Fibroblast of lung (primary cell): ENCODE measurements around the gene TP53I11. TPM values are rescaled to one million over a fixed set of nuclear protein-coding genes. Genes with fewer than 3 reads are reported as not detected.

Experiments
- DNase-seq, 2 donors: peaks; one replicate each; pipeline versions ENCODE4 v3.0.0 to v3.0.0-alpha.2; 2010; ENCODE audit warnings: low read depth in 2 of 2
- H2AFZ ChIP-seq: 2 replicates; pipeline ENCODE4 v1.5.1; 2012; ENCODE audit warnings: low read length, control low read depth, inconsistent platforms
- H3K27ac ChIP-seq: 2 replicates; pipeline ENCODE4 v1.5.1; 2011; ENCODE audit warnings: low read length, control low read depth; ENCODE audit not compliant: insufficient read depth
- H3K27me3 ChIP-seq: 2 replicates; pipeline ENCODE4 v1.5.1; 2011; ENCODE audit warnings: mild to moderate bottlenecking, low read length; ENCODE audit not compliant: control insufficient read depth, insufficient read depth
- H3K36me3 ChIP-seq: 2 replicates; pipeline ENCODE4 v1.5.1; 2011; ENCODE audit warnings: low read length; ENCODE audit not compliant: control insufficient read depth, insufficient read depth
- H3K4me1 ChIP-seq: 2 replicates; pipeline ENCODE4 v1.5.1; 2011; ENCODE audit warnings: low read length; ENCODE audit not compliant: control insufficient read depth, insufficient read depth; ENCODE audit errors: extremely low read depth
- H3K4me2 ChIP-seq: 2 replicates; pipeline ENCODE4 v1.5.1; 2011; ENCODE audit warnings: low read length, control low read depth; ENCODE audit not compliant: insufficient read depth; ENCODE audit errors: extremely low read depth
- H3K4me3 ChIP-seq, 4 experiments: fragments of 200-600 bp in 1 of 4; sonication (generic) in 1 of 4; replicated peaks in 1 of 4; 2 replicates each; pipeline ENCODE4 v1.5.1; 2011 to 2016; ENCODE audit warnings: low read length in 4 of 4, low read depth in 3 of 4, mild to moderate bottlenecking in 3 of 4, control low read depth in 2 of 4, inconsistent platforms in 1 of 4, mixed read lengths in 1 of 4; ENCODE audit not compliant: insufficient read depth in 1 of 4; ENCODE audit errors: control extremely low read depth in 1 of 4
- H3K79me2 ChIP-seq: 2 replicates; pipeline ENCODE4 v1.5.1; 2012; ENCODE audit warnings: mild to moderate bottlenecking, low read length, inconsistent platforms; ENCODE audit not compliant: control insufficient read depth, insufficient read depth
- H3K9ac ChIP-seq: 2 replicates; pipeline ENCODE4 v1.5.1; 2011; ENCODE audit warnings: mild to moderate bottlenecking, low read length, control low read depth; ENCODE audit not compliant: insufficient read depth
- H3K9me3 ChIP-seq: 2 replicates; pipeline ENCODE4 v1.5.1; 2012; ENCODE audit warnings: low read depth, low read length; ENCODE audit not compliant: control insufficient read depth, insufficient read depth
- H4K20me1 ChIP-seq: 2 replicates; pipeline ENCODE4 v1.5.1; 2011; ENCODE audit warnings: low read length; ENCODE audit not compliant: control insufficient read depth, insufficient read depth; ENCODE audit errors: extremely low read depth
- EZH2 ChIP-seq: IDR thresholded peaks from 2 replicates; pipeline ENCODE4 v1.5.1; 2012; ENCODE audit warnings: low read length, control low read depth, mild to moderate bottlenecking; ENCODE audit errors: missing control alignments
- polyA plus RNA-seq, 2 donors: library from polyadenylated mRNA; depleted of rRNA in 1 of 2; stranded (reverse) in 1 of 2; unstranded in 1 of 2; fragments of >200 nt; gene quantifications; 2 replicates each; pipeline ENCODE4 v1.2.1, GENCODE V29; 2011 to 2012; ENCODE audit warnings: missing spikeins in 1 of 2
- total RNA-seq: library from RNA; depleted of rRNA; stranded (reverse); fragments of >200 nt; gene quantifications from 2 replicates; pipeline ENCODE4 v1.2.1, GENCODE V29; 2014
- TF ChIP-seq, protein P1 (sequence below), 2 donors: IDR thresholded peaks in 1 of 2; conservative IDR thresholded peaks in 1 of 2; 1 replicate in 1 of 2; 2 replicates in 1 of 2; pipeline ENCODE4 v1.5.1; 2011 to 2012; ENCODE audit warnings: low read length in 2 of 2, control low read depth in 1 of 2, inconsistent platforms in 1 of 2, low read depth in 1 of 2, mild to moderate bottlenecking in 1 of 2

The TP53I11 gene
- total and polyA plus RNA-seq, 2 donors (not counting 1 experiment from before 2014, with no cell fraction given) = 53.2 to 54.0 TPM

DNA sequence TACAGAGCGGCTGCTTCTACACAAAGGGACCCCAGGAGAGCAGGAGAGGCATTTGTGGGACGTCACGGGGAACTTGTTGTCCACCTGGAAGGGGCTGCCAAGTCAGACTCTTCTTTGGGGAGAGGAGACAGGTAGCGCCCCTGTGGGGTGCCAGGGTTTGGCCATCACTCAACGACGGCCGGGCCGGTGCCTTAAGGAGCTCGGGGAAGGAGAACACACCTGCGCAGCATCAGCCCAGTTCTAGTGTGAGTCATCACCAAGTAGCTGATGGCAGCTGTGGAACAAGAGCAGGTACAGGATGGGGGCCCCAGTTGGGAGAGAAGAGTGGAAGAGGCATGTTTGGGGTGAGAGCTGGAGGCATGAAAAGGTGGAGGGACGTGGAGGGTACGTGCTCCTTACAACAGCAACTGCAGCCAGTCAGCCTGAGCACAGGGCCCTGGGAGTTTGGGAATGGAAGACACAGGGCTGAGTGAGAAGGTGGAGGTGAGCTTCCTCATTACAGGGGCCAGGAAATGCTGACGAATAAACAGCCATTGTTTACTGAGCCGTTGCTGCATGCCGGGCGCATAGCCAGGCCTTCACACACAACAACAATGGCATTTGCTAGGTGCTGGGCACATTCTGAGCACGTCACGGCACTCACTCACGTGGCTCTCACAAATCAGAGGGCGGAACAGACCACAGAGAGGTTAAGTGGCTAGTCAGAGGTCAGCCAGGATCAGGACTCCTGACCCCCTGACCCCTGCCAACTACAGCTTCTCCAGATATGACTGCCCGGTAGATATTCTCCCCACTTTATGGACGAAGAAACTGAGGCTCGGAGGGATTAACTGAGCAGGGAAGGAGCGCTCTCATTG lies 29.1 kb upstream of the TP53I11 start:
- Histone ChIP-seq H3K27ac (no peak overlapping the region), H3K79me2 (no peaks in the 10 kb centered on the region), H3K36me3 (no peaks in the 10 kb centered on the region), H4K20me1 (no peaks in the 10 kb centered on the region), H3K9me3 (no peaks in the 10 kb centered on the region), H3K27me3 (peaks cover 6% of the 10 kb centered on the region), H3K4me1 (peaks cover 6% of the 10 kb centered on the region), H3K4me3 (no peak overlapping the region), H2AFZ (no peak overlapping the region), H3K4me2 (no peak overlapping the region), H3K9ac (no peak overlapping the region)
- no peak for DNase-seq
- TF ChIP-seq EZH2 = no peak
- TF ChIP-seq, protein P1, sequence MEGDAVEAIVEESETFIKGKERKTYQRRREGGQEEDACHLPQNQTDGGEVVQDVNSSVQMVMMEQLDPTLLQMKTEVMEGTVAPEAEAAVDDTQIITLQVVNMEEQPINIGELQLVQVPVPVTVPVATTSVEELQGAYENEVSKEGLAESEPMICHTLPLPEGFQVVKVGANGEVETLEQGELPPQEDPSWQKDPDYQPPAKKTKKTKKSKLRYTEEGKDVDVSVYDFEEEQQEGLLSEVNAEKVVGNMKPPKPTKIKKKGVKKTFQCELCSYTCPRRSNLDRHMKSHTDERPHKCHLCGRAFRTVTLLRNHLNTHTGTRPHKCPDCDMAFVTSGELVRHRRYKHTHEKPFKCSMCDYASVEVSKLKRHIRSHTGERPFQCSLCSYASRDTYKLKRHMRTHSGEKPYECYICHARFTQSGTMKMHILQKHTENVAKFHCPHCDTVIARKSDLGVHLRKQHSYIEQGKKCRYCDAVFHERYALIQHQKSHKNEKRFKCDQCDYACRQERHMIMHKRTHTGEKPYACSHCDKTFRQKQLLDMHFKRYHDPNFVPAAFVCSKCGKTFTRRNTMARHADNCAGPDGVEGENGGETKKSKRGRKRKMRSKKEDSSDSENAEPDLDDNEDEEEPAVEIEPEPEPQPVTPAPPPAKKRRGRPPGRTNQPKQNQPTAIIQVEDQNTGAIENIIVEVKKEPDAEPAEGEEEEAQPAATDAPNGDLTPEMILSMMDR (conservative IDR thresholded peaks at IDR 0.05 in 1 of 2, IDR thresholded peaks at IDR 0.05 in 1 of 2; ENCODE audit: low read depth in 1 of 2, low read length in 2 of 2) = no peak

DNA sequence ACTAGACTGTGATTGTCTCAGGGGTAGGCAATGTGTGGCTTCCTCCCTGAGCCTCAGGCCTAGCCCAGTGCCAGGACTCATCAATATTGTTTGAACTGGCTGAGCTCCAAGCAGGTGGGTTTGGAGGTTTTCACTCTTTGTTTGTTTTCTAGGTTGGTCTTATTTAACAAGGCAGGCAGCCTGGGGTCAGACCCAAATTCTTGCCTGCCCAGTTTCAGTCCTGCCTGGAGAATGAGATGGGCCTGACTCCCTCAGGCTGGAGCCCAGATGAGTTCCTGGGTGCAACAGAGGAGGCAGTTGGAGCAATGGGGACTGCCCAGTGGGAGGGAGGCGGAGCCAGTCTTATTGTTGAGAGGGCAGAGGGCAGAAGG lies 28.3 kb upstream of the TP53I11 start:
- Histone ChIP-seq H3K27ac (no peak overlapping the region), H3K9ac (no peak overlapping the region), H3K4me1 (peaks cover 6% of the 10 kb centered on the region), H3K4me3 (no peak overlapping the region), H3K36me3 (no peaks in the 10 kb centered on the region), H3K79me2 (no peaks in the 10 kb centered on the region), H3K4me2 (no peak overlapping the region), H3K27me3 (no peaks in the 10 kb centered on the region), H4K20me1 (no peaks in the 10 kb centered on the region), H3K9me3 (no peaks in the 10 kb centered on the region), H2AFZ (no peak overlapping the region)
- TF ChIP-seq, protein P1 (conservative IDR thresholded peaks at IDR 0.05 in 1 of 2, IDR thresholded peaks at IDR 0.05 in 1 of 2; ENCODE audit: low read depth in 1 of 2, low read length in 2 of 2) = no peak
- no peak for TF ChIP-seq EZH2
- DNase-seq = no peak

DNA sequence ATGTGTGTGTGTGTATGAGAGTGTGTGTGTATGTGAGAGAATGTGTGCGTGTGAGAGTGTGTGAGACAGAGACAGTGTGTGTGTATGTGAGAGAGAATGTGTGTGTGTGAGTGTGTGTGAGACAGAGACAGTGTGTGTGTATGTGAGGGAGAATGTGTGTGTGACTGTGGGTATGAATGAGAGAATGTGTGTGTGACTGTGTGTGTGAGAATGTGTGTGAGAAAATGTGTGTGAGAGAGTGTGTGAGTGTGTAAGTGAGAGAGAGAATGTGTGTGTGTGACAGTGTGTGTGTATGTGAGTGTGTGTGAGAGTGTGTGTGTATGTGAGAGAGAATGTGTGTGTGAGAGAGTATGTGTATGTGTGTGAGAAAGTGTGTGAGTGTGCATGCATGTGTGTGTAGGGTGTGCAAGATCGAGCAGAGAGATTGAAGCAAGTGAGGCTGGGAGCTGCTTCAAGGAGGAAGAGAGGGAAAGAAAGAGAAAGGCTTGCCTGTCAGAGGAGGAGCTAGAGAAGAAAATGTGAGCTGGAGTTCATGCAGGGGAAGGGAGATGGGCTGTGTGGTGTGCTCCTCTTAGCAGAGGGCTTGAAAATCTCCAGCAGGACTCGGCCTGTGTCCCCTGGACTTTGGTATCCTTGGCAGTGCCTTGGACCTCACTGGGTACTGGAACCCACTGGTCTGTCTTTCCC lies 27.7 kb upstream of the TP53I11 start:
- no peaks in the 10 kb centered on the region for H3K9me3 ChIP-seq

More for the DNA sequence above, 27.7 kb upstream of the TP53I11 start:
- Histone ChIP-seq H3K27ac (no peak overlapping the region), H3K36me3 (no peaks in the 10 kb centered on the region), H3K27me3 (no peaks in the 10 kb centered on the region), H3K4me3 (no peak overlapping the region), H3K79me2 (no peaks in the 10 kb centered on the region), H4K20me1 (no peaks in the 10 kb centered on the region), H3K9ac (no peak overlapping the region), H3K4me1 (peaks cover 6% of the 10 kb centered on the region), H3K4me2 (no peak overlapping the region), H2AFZ (no peak overlapping the region)
- DNase-seq = peak in 1 of 2 donors; percentile 24
- no peak for TF ChIP-seq EZH2
- TF ChIP-seq, protein P1 (conservative IDR thresholded peaks at IDR 0.05 in 1 of 2, IDR thresholded peaks at IDR 0.05 in 1 of 2; ENCODE audit: low read depth in 1 of 2, low read length in 2 of 2) = no peak
